Testis (tissue), 3 donors: ENCODE results near the gene CST9. TPM values are rescaled to one million over a fixed set of nuclear protein-coding genes. Genes with fewer than 3 reads are reported as not detected.
A peak's percentile ranks its signal among the peaks of the same experiment; 100 is the strongest.

Source experiments
- DNase-seq: peaks from one replicate; pipeline ENCODE4 v3.0.0-alpha.2; 2019
- H3K27ac ChIP-seq, 2 donors: fragments of 200-600 bp; sonication (generic); one replicate each; pipeline ENCODE4 v1.5.1; 2019
- H3K27me3 ChIP-seq: fragments of 200-600 bp; sonication (generic); one replicate; pipeline ENCODE4 v1.5.1; 2019
- H3K36me3 ChIP-seq: fragments of 200-600 bp; sonication (generic); one replicate; pipeline ENCODE4 v1.5.1; 2017; ENCODE audit warnings: low read depth; ENCODE audit errors: missing control alignments
- H3K4me1 ChIP-seq: fragments of 200-600 bp; sonication (generic); one replicate; pipeline ENCODE4 v1.5.1; 2019
- H3K4me3 ChIP-seq, 2 donors: fragments of 200-600 bp; sonication (generic); one replicate each; pipeline ENCODE4 v1.5.1; 2017 to 2019
- H3K9me3 ChIP-seq: fragments of 200-600 bp; sonication (generic); one replicate; pipeline ENCODE4 v1.5.1; 2017
- CTCF ChIP-seq, 3 experiments: fragments of 450-650 bp in 2 of 3; fragments of 200-600 bp in 1 of 3; sonication (generic) in 1 of 3; IDR thresholded peaks; one replicate each; pipeline ENCODE4 v1.5.1; 2016 to 2019; ENCODE audit warnings: antibody characterized with exemption in 3 of 3, mild to moderate bottlenecking in 2 of 3, moderate library complexity in 1 of 3
- POLR2A ChIP-seq: fragments of 450-650 bp; IDR thresholded peaks from one replicate; pipeline ENCODE4 v1.6.1; 2017; ENCODE audit warnings: antibody characterized with exemption, mild to moderate bottlenecking, moderate library complexity
- WGBS, 2 donors: methylation state at CpG; one replicate each; pipeline ENCODE4 v1.1.5; 2018; 5-methylcytosine and 5-hydroxymethylcytosine counted together
- intact Hi-C: fragments of 100-400 bp; cut with DNase I; formaldehyde crosslinking; loops from one replicate; pipeline ENCODE4 v1.15.1; 2023; ENCODE audit warnings: low total_unique reads
- polyA plus RNA-seq: library from polyadenylated mRNA; stranded (reverse); fragments of 350-450 nt; fragmentation: Illumina TruSeq; extraction: RNeasy Lipid Tissue Mini Kit (QIAGEN cat#74804); gene quantifications from one replicate; pipeline ENCODE4 v1.2.3, GENCODE V29; 2014; ENCODE audit warnings: low read depth, low replicate concordance; ENCODE audit not compliant: insufficient read depth
- total RNA-seq, 2 donors: library from RNA; depleted of rRNA; stranded (reverse); fragments of >200 nt; gene quantifications; one replicate each; pipeline ENCODE4 v1.2.3, GENCODE V29; 2016

Gene CST9
- total and polyA plus RNA-seq, 3 donors from 2014 or later = 0.19 TPM; not detected in 2

- no peaks in the 10 kb centered on the region for H3K4me1 ChIP-seq
- intact Hi-C loops = no loop called here
- no peak for TF ChIP-seq CTCF (IDR thresholded peaks at IDR 0.05)
- TF ChIP-seq POLR2A = no peak
- H3K27me3 ChIP-seq = no peaks in the 10 kb centered on the region
- H3K9me3 ChIP-seq = no peaks in the 10 kb centered on the region
- H3K27ac ChIP-seq = peak overlapping the region in 1 of 2 donors; percentile 12
- H3K36me3 ChIP-seq = no peaks in the 10 kb centered on the region
- WGBS, 2 donors = 55 to 72% methylated on average over 1 of the region's 1 CpG
- H3K4me3 ChIP-seq = no peak overlapping the region
- DNase-seq = no peak
These were observed 36.8 kb downstream of the CST9 start for GRCh38 chr20:23568971-23569330.

- intact Hi-C loops = no loop called here
- DNase-seq = peak; percentile 60
- Histone ChIP-seq H3K9me3 (no peaks in the 10 kb centered on the region), H3K27ac (peak within 1 kb of the TSS in 1 of 2 donors; percentile 12), H3K4me1 (no peaks in the 10 kb centered on the region), H3K27me3 (no peaks in the 10 kb centered on the region), H3K36me3 (no peaks in the 10 kb centered on the region), H3K4me3 (no peak within 1 kb of the TSS)
- no peak for TF ChIP-seq CTCF (IDR thresholded peaks at IDR 0.05)
- TF ChIP-seq POLR2A = no peak
- WGBS, 2 donors = 54 to 61% methylated on average over 6 to 11 of the region's 11 CpGs
These were observed 37.3 kb downstream of the CST9 start, which contains the start of gene CST9L for GRCh38 chr20:23568320-23568970. Gene CST9L, minus strand, starts transcription at chr20:23568484. Its CDS starts 34 bp downstream, at chr20:23568450.

- DNase-seq = no peak
These were observed 39.4 kb downstream of the CST9 start for GRCh38 chr20:23566199-23566932.

DNA sequence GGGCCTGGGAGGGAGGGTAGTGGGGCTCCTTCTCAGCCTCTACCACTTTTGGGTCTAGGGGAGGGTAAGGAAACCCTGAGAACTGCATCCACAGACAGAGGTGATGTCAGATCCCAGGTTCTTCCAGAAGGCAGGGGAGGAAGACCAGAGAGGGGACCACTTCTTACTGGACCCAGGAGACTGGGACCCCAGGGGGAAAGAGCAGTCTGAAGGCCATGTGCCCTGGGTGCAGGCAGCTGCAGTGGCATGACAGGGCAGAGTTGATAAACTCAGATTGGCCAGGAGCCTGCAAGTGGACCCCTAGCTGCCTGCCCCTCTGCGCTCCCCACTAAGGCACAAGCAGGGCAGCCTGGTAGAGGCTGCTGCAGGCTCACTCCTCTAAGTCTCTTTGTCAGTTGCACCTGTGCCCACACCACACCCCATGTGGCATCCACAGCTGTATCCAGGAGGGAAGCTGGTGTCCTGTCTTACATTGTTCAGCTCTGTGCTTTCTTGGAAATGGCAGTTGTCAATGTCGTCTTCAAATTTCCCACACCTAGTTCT lies 40.1 kb downstream of the CST9 start:
- no peak for TF ChIP-seq POLR2A
- TF ChIP-seq CTCF (IDR thresholded peaks at IDR 0.05) = no peak
- no peak overlapping the region for H3K4me3 ChIP-seq
- H3K36me3 ChIP-seq = no peaks in the 10 kb centered on the region
- 89 to 96% methylated on average over 2 of the region's 2 CpGs for WGBS, 2 donors
- H3K9me3 ChIP-seq = no peaks in the 10 kb centered on the region
- H3K27ac ChIP-seq = no peak overlapping the region
- no peaks in the 10 kb centered on the region for H3K27me3 ChIP-seq
- DNase-seq = no peak
- H3K4me1 ChIP-seq = no peaks in the 10 kb centered on the region
- intact Hi-C loops = no loop called here

More at GRCh38 chr20:23566199-23566932, 39.4 kb downstream of the CST9 start:
- H3K36me3 ChIP-seq = no peaks in the 10 kb centered on the region
- H3K27ac ChIP-seq = peak overlapping the region in 1 of 2 donors; percentile 36
- 84 to 85% methylated on average over 6 to 7 of the region's 7 CpGs for WGBS, 2 donors
- no peaks in the 10 kb centered on the region for H3K4me1 ChIP-seq
- no peaks in the 10 kb centered on the region for H3K9me3 ChIP-seq
- TF ChIP-seq POLR2A (no peak), CTCF (IDR thresholded peaks at IDR 0.05) (no peak)
- no peak overlapping the region for H3K4me3 ChIP-seq
- H3K27me3 ChIP-seq = no peaks in the 10 kb centered on the region
- intact Hi-C loops = no loop called here
